Panc1 (cell line): Measurements from ENCODE around the gene ELMOD3. TPM values are rescaled to one million over a fixed set of nuclear protein-coding genes. Genes with fewer than 3 reads are reported as not detected.

Experiments
- ATAC-seq: fragments of 200-7000 bp; cut with Tn5 transposase; 2 replicates; pipeline ENCODE4 v1.9.1; 2020; ENCODE audit warnings: mild to moderate bottlenecking, moderate library complexity
- BruUV-seq: library from RNA; stranded (reverse); fragments of 400-500 nt; replicated peaks from 2 replicates; lab custom pipeline; 2021; lab: Mats Ljungman, UMichigan
- CTCF ChIA-PET: fragments of 300-600 bp; sonication (Branson Sonifier 250); formaldehyde crosslinking; loops from one replicate; lab custom pipeline; 2022; ENCODE audit warnings: antibody characterized with exemption; lab: Charles Lee
- POLR2A ChIA-PET: fragments of 300-600 bp; sonication (Branson Sonifier 250); formaldehyde crosslinking; loops from one replicate; lab custom pipeline; 2022; ENCODE audit warnings: antibody characterized with exemption; lab: Charles Lee
- DNase-seq: peaks from one replicate; pipeline ENCODE4 v3.0.0-alpha.2; 2010; ENCODE audit warnings: low read depth, low spot score
- H3K27ac ChIP-seq: 2 replicates; pipeline ENCODE4 v1.5.1; 2011; ENCODE audit warnings: mild to moderate bottlenecking, low read length, inconsistent platforms
- H3K27me3 ChIP-seq: fragments of 200-500 bp; sonication (Bioruptor generic); 2 replicates; pipeline ENCODE4 v1.6.0; 2014; ENCODE audit warnings: low read length, inconsistent platforms; ENCODE audit not compliant: control insufficient read depth, insufficient read depth
- H3K36me3 ChIP-seq: fragments of 200-500 bp; sonication (Bioruptor generic); 2 replicates; pipeline ENCODE4 v1.5.1; 2014; ENCODE audit warnings: inconsistent platforms, mild to moderate bottlenecking, low read length, moderate library complexity; ENCODE audit not compliant: control insufficient read depth, insufficient read depth
- H3K4me1 ChIP-seq: 2 replicates; pipeline ENCODE4 v1.5.1; 2011; ENCODE audit warnings: inconsistent platforms, mild to moderate bottlenecking, low read length, moderate library complexity; ENCODE audit not compliant: control insufficient read depth, insufficient read depth
- H3K4me3 ChIP-seq, 2 experiments: 2 replicates each; pipeline ENCODE4 v1.5.1; 2011 to 2012; ENCODE audit warnings: low read depth in 2 of 2, low read length in 2 of 2, mild to moderate bottlenecking in 2 of 2, inconsistent platforms in 1 of 2, moderate library complexity in 1 of 2
- H3K9me3 ChIP-seq: fragments of 200-500 bp; sonication (Bioruptor generic); 2 replicates; pipeline ENCODE4 v1.5.1; 2014; ENCODE audit warnings: low read depth, mild to moderate bottlenecking, inconsistent platforms, low read length, moderate library complexity; ENCODE audit not compliant: control insufficient read depth, insufficient read depth
- CTCF ChIP-seq: fragments of 450-650 bp; IDR thresholded peaks from 2 replicates; pipeline ENCODE4 v1.5.1; 2017; ENCODE audit warnings: mild to moderate bottlenecking
- POLR2AphosphoS5 ChIP-seq: IDR thresholded peaks from 2 replicates; pipeline ENCODE4 v1.6.1; 2012; ENCODE audit warnings: mild to moderate bottlenecking, low read depth, low read length, moderate library complexity
- SIN3A ChIP-seq: IDR thresholded peaks from 2 replicates; pipeline ENCODE4 v1.6.1; 2012; ENCODE audit warnings: low read depth, mild to moderate bottlenecking, low read length, moderate library complexity, borderline replicate concordance; ENCODE audit not compliant: insufficient read depth
- TCF7L2 ChIP-seq: IDR thresholded peaks from 2 replicates; pipeline ENCODE4 v1.6.1; 2011; ENCODE audit warnings: mild to moderate bottlenecking, low read depth, low read length, inconsistent platforms
- in situ Hi-C: cut with HindIII; loops from 2 replicates; pipeline ENCODE4 v1.10.0; 2016; ENCODE audit warnings: low sequenced_read_pairs, low pct_unique_long_range_greater_than_20kb
- intact Hi-C: fragments of 100-400 bp; cut with micrococcal nuclease; formaldehyde crosslinking; loops from one replicate; pipeline ENCODE4 v1.10.0; 2022; ENCODE audit not compliant: unreplicated experiment
- total RNA-seq: library from RNA; stranded (reverse); gene quantifications from one replicate; pipeline ENCODE4 v1.2.1, GENCODE V29; 2021; ENCODE audit not compliant: unreplicated experiment
- TF ChIP-seq, protein P1 (sequence below), 2 experiments: IDR thresholded peaks; 2 replicates each; pipeline ENCODE4 v1.6.1; 2011 to 2012; ENCODE audit warnings: low read depth in 2 of 2, control low read depth in 1 of 2, low read length in 1 of 2, mild to moderate bottlenecking in 1 of 2, moderate library complexity in 1 of 2; ENCODE audit not compliant: insufficient read depth in 1 of 2

ELMOD3 gene
- total RNA-seq, 1 experiment from 2014 or later, result 14.8 TPM

DNA sequence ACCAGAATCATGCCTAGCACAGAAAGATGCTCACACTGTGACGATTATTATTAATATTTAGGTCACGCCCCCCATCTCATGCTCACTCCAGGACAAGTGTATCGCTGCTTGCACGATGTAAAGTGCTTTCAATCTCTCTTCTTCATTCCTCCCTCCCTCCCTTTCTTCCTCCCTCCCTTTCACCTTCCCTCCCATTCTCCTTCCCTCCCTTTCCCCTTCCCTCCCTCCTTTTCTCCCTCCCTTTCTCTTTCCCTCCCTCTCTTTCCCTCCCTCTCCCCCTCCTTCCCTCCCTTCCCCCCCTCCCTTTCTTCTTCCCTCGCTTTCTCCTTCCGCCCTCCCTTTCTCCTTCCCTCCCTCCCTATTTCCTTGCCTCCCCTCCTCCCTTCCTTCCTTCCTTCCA, 46.4 kb upstream of the ELMOD3 start:
- Histone ChIP-seq H3K9me3 (no peaks in the 10 kb centered on the region), H3K36me3 (no peaks in the 10 kb centered on the region; the same call in 1 of the 2 replicates), H3K4me3 (no peak overlapping the region), H3K27me3 (no peaks in the 10 kb centered on the region), H3K27ac (no peak overlapping the region), H3K4me1 (no peaks in the 10 kb centered on the region)
- no TSS peak for BruUV-seq
- no peak for ATAC-seq
- DNase-seq, result no peak
- CTCF ChIA-PET, result no interaction called here
- POLR2A ChIA-PET, result no interaction called here
- in situ Hi-C loops, result no loop called here
- TF ChIP-seq CTCF (no peak), POLR2AphosphoS5 (no peak), TCF7L2 (no peak), SIN3A (no peak)
- TF ChIP-seq, protein P1, sequence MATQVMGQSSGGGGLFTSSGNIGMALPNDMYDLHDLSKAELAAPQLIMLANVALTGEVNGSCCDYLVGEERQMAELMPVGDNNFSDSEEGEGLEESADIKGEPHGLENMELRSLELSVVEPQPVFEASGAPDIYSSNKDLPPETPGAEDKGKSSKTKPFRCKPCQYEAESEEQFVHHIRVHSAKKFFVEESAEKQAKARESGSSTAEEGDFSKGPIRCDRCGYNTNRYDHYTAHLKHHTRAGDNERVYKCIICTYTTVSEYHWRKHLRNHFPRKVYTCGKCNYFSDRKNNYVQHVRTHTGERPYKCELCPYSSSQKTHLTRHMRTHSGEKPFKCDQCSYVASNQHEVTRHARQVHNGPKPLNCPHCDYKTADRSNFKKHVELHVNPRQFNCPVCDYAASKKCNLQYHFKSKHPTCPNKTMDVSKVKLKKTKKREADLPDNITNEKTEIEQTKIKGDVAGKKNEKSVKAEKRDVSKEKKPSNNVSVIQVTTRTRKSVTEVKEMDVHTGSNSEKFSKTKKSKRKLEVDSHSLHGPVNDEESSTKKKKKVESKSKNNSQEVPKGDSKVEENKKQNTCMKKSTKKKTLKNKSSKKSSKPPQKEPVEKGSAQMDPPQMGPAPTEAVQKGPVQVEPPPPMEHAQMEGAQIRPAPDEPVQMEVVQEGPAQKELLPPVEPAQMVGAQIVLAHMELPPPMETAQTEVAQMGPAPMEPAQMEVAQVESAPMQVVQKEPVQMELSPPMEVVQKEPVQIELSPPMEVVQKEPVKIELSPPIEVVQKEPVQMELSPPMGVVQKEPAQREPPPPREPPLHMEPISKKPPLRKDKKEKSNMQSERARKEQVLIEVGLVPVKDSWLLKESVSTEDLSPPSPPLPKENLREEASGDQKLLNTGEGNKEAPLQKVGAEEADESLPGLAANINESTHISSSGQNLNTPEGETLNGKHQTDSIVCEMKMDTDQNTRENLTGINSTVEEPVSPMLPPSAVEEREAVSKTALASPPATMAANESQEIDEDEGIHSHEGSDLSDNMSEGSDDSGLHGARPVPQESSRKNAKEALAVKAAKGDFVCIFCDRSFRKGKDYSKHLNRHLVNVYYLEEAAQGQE (IDR thresholded peaks at IDR 0.05; ENCODE audit: insufficient read depth in 1 of 2, low read depth in 2 of 2, low read length in 1 of 2), result no peak
- intact Hi-C loops, result no loop called here

DNA sequence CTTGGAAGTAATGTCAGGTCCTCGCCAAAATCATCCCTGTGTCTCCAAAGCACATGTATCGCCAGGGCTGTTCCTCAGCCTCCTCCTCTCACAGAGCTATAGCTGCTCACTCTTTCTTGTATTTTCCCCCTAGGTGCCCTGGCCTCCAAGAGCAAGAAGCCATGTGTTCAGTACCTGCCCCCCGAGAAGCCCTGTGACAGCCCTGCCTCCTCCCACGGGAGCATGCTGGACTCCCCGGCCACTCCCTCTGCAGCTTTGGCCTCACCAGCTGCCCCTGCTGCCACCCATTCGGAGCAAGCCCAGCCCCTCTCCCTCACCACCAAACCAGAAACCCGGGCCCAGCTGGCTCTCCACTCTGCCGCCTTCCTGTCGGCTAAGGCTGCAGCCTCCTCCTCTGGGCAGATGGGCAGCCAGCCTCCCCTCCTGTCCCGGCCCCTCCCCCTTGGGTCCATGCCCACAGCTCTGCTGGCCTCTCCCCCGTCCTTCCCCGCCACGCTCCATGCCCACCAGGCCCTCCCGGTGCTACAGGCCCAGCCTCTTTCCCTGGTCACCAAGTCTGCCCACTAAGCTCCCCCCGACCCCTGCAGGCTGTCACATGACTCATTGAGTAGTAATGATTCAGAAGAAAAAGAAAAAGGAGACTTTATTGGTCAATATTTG, 45.5 kb upstream of the ELMOD3 start:
- no TSS peak for BruUV-seq
- intact Hi-C loops, result no loop called here
- H3K27ac ChIP-seq, result no peak overlapping the region
- CTCF ChIA-PET, result no interaction called here
- POLR2A ChIA-PET, result interaction anchor here (0.6 kb wide), 1 partner anchor 11 kb away, joined by 8 read pairs; no protein-coding TSS in a partner anchor
- no peaks in the 10 kb centered on the region; the same call in 1 of the 2 replicates for H3K36me3 ChIP-seq
- no peaks in the 10 kb centered on the region for H3K4me1 ChIP-seq
- H3K27me3 ChIP-seq, result no peaks in the 10 kb centered on the region
- ATAC-seq (no peak), DNase-seq (no peak)
- no peak overlapping the region for H3K4me3 ChIP-seq
- in situ Hi-C loops, result no loop called here
- H3K9me3 ChIP-seq, result no peaks in the 10 kb centered on the region
- TF ChIP-seq TCF7L2, result no peak

GRCh38 chr2:85309699-85310321, 44.8 kb upstream of the ELMOD3 start:
- no peak overlapping the region for H3K27ac ChIP-seq
- ChIA-PET CTCF (no interaction called here), POLR2A (interaction anchor here (0.6 kb wide), 1 partner anchor 12 kb away, joined by 8 read pairs; no protein-coding TSS in a partner anchor)
- TSS peak; percentile 97 for BruUV-seq
- H3K27me3 ChIP-seq, result no peaks in the 10 kb centered on the region
- ATAC-seq, result no peak
- in situ Hi-C loops, result no loop called here
- no peaks in the 10 kb centered on the region for H3K4me1 ChIP-seq
- no peak for TF ChIP-seq POLR2AphosphoS5
- TF ChIP-seq CTCF, result no peak
- TF ChIP-seq, protein P1 (IDR thresholded peaks at IDR 0.05; ENCODE audit: insufficient read depth in 1 of 2, low read depth in 2 of 2, low read length in 1 of 2), result no peak
- no peak for TF ChIP-seq SIN3A
- no peak for TF ChIP-seq TCF7L2
- DNase-seq, result no peak
- no peaks in the 10 kb centered on the region for H3K9me3 ChIP-seq
- no peaks in the 10 kb centered on the region; the same call in 1 of the 2 replicates for H3K36me3 ChIP-seq
- no peak overlapping the region for H3K4me3 ChIP-seq
- intact Hi-C loops, result no loop called here
